Endodermal cell (in vitro differentiated cells): ENCODE measurements around the gene SKAP1. TPM values are rescaled to one million over a fixed set of nuclear protein-coding genes. Genes with fewer than 3 reads are reported as not detected.

ENCODE experiments used
- DNase-seq: peaks from one replicate; pipeline ENCODE4 v3.0.0-alpha.2; 2017
- H3K27ac ChIP-seq: 2 replicates; pipeline ENCODE4 v1.5.1; 2013; ENCODE audit warnings: mild to moderate bottlenecking, low read depth, low read length, moderate library complexity
- H3K27me3 ChIP-seq: 2 replicates; pipeline ENCODE4 v1.6.1; 2013; ENCODE audit warnings: mild to moderate bottlenecking, low read length, moderate library complexity; ENCODE audit not compliant: insufficient read depth, control insufficient read depth, poor library complexity, severe bottlenecking
- H3K36me3 ChIP-seq: 2 replicates; pipeline ENCODE4 v1.7.0; 2013; ENCODE audit warnings: mild to moderate bottlenecking, low read length, moderate library complexity; ENCODE audit not compliant: control insufficient read depth, insufficient read depth
- H3K4me1 ChIP-seq: one replicate; pipeline ENCODE4 v1.7.0; 2013; ENCODE audit warnings: low read length; ENCODE audit not compliant: control insufficient read depth, insufficient read depth
- H3K4me3 ChIP-seq: 2 replicates; pipeline ENCODE4 v1.5.1; 2013; ENCODE audit warnings: mild to moderate bottlenecking, low read length, moderate library complexity
- H3K9ac ChIP-seq: 2 replicates; pipeline ENCODE4 v1.6.1; 2013; ENCODE audit warnings: mild to moderate bottlenecking, low read length, moderate library complexity; ENCODE audit not compliant: poor library complexity, severe bottlenecking; ENCODE audit errors: extremely low read depth
- H3K9me3 ChIP-seq: 2 replicates; pipeline ENCODE4 v1.6.1; 2013; ENCODE audit warnings: mild to moderate bottlenecking, low read length, moderate library complexity; ENCODE audit not compliant: control insufficient read depth
- H3K27ac Mint-ChIP-seq: 2 replicates; pipeline ENCODE4 v1.8.0; 2020; ENCODE audit warnings: mixed read lengths
- H3K27me3 Mint-ChIP-seq: 2 replicates; pipeline ENCODE4 v1.8.0; 2021; ENCODE audit warnings: mild to moderate bottlenecking, mixed read lengths; ENCODE audit not compliant: insufficient read depth
- H3K36me3 Mint-ChIP-seq: 2 replicates; pipeline ENCODE4 v1.8.0; 2020; ENCODE audit warnings: low read depth, mixed read lengths
- H3K4me1 Mint-ChIP-seq: 2 replicates; pipeline ENCODE4 v1.8.0; 2020; ENCODE audit warnings: mixed read lengths
- H3K4me3 Mint-ChIP-seq: 2 replicates; pipeline ENCODE4 v1.8.0; 2020; ENCODE audit warnings: mild to moderate bottlenecking, moderate library complexity, mixed read lengths
- H3K9me3 Mint-ChIP-seq: 2 replicates; pipeline ENCODE4 v1.8.0; 2020; ENCODE audit warnings: mild to moderate bottlenecking, mixed read lengths
- WGBS, 2 experiments: methylation state at CpG; one replicate each; pipeline versions ENCODE4 v1.1.5 to v1.1.7; 2013; ENCODE audit warnings: missing lambda C conversion rate in 2 of 2, mixed read lengths in 1 of 2; ENCODE audit not compliant: insufficient coverage in 1 of 2, insufficient read length in 1 of 2; 5-methylcytosine and 5-hydroxymethylcytosine counted together
- total RNA-seq, 2 donors: library from RNA; stranded (reverse); fragmentation: NEBNext Ultra II Directional in 1 of 2; extraction: Animal tissue kit (Norgen Biotek cat#: 25700) in 1 of 2; gene quantifications; 2 replicates in 1 of 2; 3 replicates in 1 of 2; pipeline ENCODE4 v1.2.1, GENCODE V29; 2021
- TF ChIP-seq, protein P1 (sequence below): fragments of 200-600 bp; sonication (generic); conservative IDR thresholded peaks from 2 replicates; pipeline ENCODE4 v1.5.0; 2021; ENCODE audit warnings: antibody characterized with exemption, mild to moderate bottlenecking

The SKAP1 gene
- total RNA-seq, 2 donors from 2014 or later = 0.31 to 0.53 TPM

DNA sequence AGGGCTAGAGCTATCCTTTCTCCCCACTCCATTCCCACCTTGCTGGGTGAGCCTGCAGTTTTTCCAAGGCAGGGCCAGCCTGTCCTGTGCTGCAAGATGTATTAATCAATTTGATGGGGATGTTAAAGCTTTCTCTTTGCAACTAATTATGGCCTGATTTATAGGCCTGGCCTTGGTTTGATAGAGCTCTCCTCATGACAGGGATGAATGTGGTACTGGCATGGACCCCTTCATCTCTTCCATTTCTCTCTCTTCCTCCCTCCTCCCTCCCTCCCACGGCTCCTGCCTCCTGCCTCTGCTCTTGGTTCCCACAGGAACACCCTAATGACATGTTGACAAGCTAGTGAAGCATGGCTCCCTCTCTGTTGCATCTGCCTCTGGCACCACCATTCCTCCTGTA is 47.2 kb upstream of the SKAP1 start:
- Histone ChIP-seq H3K9me3 (no peaks in the 10 kb centered on the region), H3K27ac (no peak overlapping the region), H3K9ac (no peak overlapping the region), H3K4me3 (no peak overlapping the region), H3K27me3 (peaks cover 25% of the 10 kb centered on the region), H3K36me3 (no peaks in the 10 kb centered on the region), H3K4me1 (peaks cover 4% of the 10 kb centered on the region)
- peaks cover 77% of the 10 kb centered on the region for H3K27me3 Mint-ChIP-seq
- 60% methylated on average over 1 of the region's 1 CpG; no CpG with 5 or more reads in 1 of the 2 experiments for WGBS, 2 experiments
- H3K4me3 Mint-ChIP-seq = no peak overlapping the region
- no peaks in the 10 kb centered on the region for H3K9me3 Mint-ChIP-seq
- H3K36me3 Mint-ChIP-seq = no peaks in the 10 kb centered on the region
- H3K27ac Mint-ChIP-seq = no peak overlapping the region
- no peak for DNase-seq
- TF ChIP-seq, protein P1, sequence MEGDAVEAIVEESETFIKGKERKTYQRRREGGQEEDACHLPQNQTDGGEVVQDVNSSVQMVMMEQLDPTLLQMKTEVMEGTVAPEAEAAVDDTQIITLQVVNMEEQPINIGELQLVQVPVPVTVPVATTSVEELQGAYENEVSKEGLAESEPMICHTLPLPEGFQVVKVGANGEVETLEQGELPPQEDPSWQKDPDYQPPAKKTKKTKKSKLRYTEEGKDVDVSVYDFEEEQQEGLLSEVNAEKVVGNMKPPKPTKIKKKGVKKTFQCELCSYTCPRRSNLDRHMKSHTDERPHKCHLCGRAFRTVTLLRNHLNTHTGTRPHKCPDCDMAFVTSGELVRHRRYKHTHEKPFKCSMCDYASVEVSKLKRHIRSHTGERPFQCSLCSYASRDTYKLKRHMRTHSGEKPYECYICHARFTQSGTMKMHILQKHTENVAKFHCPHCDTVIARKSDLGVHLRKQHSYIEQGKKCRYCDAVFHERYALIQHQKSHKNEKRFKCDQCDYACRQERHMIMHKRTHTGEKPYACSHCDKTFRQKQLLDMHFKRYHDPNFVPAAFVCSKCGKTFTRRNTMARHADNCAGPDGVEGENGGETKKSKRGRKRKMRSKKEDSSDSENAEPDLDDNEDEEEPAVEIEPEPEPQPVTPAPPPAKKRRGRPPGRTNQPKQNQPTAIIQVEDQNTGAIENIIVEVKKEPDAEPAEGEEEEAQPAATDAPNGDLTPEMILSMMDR = no peak
- peaks cover 10% of the 10 kb centered on the region for H3K4me1 Mint-ChIP-seq

DNA sequence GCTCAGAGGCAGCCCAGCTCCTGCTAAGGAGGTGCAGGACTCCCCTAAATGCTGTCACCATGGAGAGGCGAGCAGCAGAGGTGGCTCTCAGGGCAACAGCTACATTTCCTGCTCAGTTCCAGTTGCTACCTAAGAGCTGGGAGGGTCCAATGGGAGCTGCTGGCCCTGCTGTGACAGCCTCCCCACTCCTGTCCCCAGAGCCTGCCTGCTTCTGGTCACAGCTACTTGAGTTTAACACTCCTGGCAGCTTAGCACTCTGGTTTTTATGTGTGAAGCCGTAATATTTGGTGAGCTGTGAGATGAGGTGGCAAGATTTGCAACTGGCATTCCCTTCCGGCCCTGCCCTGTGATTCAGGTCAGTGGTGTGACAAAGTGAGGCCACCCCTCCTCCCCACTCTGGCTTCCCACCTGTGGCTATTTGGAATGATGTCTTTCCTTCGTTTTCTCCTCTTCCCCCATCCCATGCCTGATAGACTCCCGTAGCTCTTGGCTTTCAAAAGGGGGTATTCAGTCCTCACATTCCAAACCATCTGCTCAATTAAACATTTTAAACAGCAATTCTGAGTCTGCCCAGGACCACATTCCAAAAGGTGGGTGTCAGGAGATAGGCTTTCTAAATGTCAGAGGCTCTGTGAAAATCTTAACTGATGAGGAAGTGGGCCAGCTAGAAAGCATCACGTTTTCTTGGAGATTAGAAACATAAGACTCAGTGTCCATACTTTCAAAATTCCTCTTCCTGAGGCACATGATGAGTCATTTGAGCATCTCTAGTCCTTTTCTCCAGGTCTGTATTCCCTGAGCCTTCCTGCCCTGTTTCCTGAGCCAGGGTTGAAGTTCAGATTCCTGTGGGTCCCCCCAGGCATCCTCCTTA is 42.6 kb upstream of the SKAP1 start:
- H3K36me3 Mint-ChIP-seq = no peaks in the 10 kb centered on the region
- H3K36me3 ChIP-seq = no peaks in the 10 kb centered on the region
- H3K4me1 Mint-ChIP-seq = peaks cover 17% of the 10 kb centered on the region
- peak overlapping the region; percentile 4 for H3K27ac Mint-ChIP-seq
- no peaks in the 10 kb centered on the region for H3K9me3 Mint-ChIP-seq
- peaks cover 78% of the 10 kb centered on the region for H3K27me3 Mint-ChIP-seq
- no peaks in the 10 kb centered on the region for H3K9me3 ChIP-seq
- no peak overlapping the region for H3K27ac ChIP-seq
- peak; percentile 87 for DNase-seq
- H3K9ac ChIP-seq = no peak overlapping the region
- 44 to 58% methylated on average over 3 to 5 of the region's 6 CpGs for WGBS, 2 experiments
- TF ChIP-seq, protein P1 = no peak
- peaks cover 8% of the 10 kb centered on the region for H3K4me1 ChIP-seq
- H3K27me3 ChIP-seq = peaks cover 32% of the 10 kb centered on the region
- no peak overlapping the region for H3K4me3 ChIP-seq
- no peak overlapping the region for H3K4me3 Mint-ChIP-seq

DNA sequence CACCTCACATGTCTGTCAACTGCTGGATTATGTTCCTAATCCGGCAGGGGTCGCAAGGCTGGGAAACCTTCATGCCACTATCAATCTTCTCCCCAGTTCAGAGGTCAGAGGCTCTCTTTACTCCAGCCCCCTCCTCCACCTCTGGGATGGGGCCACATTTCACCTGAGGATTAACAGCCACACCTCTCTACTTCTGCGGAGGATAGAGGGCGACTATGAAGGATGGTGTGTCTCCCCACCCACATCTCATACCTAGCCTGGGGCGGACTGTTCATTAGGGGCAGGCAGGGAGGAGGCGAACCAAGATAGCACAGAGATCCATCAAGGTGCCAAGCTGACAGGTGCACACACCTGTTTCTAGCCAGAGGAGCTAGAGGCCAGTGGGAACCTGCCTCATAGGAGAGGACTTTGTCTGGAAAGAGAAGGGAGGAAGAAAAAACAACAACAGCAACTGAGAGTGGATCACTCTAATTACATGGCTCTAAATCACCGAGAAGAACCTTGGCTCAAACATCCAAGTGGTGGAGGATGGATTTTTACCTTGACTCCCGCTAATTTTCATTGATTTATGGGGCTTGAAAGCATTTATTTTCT is 41.9 kb upstream of the SKAP1 start:
- Mint-ChIP-seq H3K27ac (no peak overlapping the region), H3K4me1 (peaks cover 17% of the 10 kb centered on the region), H3K36me3 (no peaks in the 10 kb centered on the region), H3K27me3 (peaks cover 75% of the 10 kb centered on the region), H3K4me3 (no peak overlapping the region), H3K9me3 (no peaks in the 10 kb centered on the region)
- peaks cover 31% of the 10 kb centered on the region for H3K27me3 ChIP-seq
- H3K4me3 ChIP-seq = no peak overlapping the region
- no peaks in the 10 kb centered on the region for H3K9me3 ChIP-seq
- TF ChIP-seq, protein P1 = peak; percentile 57
- DNase-seq = peak; percentile 81
- no peak overlapping the region for H3K9ac ChIP-seq
- peaks cover 8% of the 10 kb centered on the region for H3K4me1 ChIP-seq
- WGBS, 2 experiments = 79 to 88% methylated on average over 4 to 8 of the region's 8 CpGs
- no peak overlapping the region for H3K27ac ChIP-seq
- H3K36me3 ChIP-seq = no peaks in the 10 kb centered on the region
